Activated T-helper 17 cell treated with anti-CD3 and anti-CD28 coated beads, Interleukin-2, amount 50 U/mL, for 72 hours (primary cell): ENCODE results near the gene GRID1. TPM values are rescaled to one million over a fixed set of nuclear protein-coding genes. Genes with fewer than 3 reads are reported as not detected.
"Not testable (repeated sequence)": the region's sequence is repeated elsewhere in the genome, so short reads cannot be mapped to it uniquely, and the experiment has no call there.

Source experiments
- ATAC-seq: fragments of 150-1000 bp; cut with Tn5 transposase; replicated peaks from 2 replicates; pipeline ENCODE4 v1.10.0; 2021; ENCODE audit warnings: mild to moderate bottlenecking, moderate library complexity
- H3K27ac Mint-ChIP-seq: one replicate; pipeline ENCODE4 v1.8.0; 2022; ENCODE audit warnings: mixed read lengths
- H3K27me3 Mint-ChIP-seq: one replicate; pipeline ENCODE4 v1.8.0; 2022; ENCODE audit warnings: mixed read lengths
- H3K36me3 Mint-ChIP-seq: one replicate; pipeline ENCODE4 v1.8.0; 2022; ENCODE audit warnings: low read depth, mild to moderate bottlenecking, mixed read lengths
- H3K4me1 Mint-ChIP-seq: one replicate; pipeline ENCODE4 v1.8.0; 2022; ENCODE audit warnings: mixed read lengths
- H3K4me3 Mint-ChIP-seq: one replicate; pipeline ENCODE4 v1.8.0; 2022; ENCODE audit warnings: mild to moderate bottlenecking, mixed read lengths
- H3K9me3 Mint-ChIP-seq: one replicate; pipeline ENCODE4 v1.8.0; 2022; ENCODE audit warnings: mixed read lengths
- total RNA-seq, 2 donors: library from RNA; stranded (reverse); gene quantifications; one replicate each; pipeline ENCODE4 v1.2.3, GENCODE V29; 2022

Gene GRID1
- total RNA-seq, 2 donors from 2014 or later, result not detected

- Mint-ChIP-seq H3K36me3 (no peaks in the 10 kb centered on the region), H3K27ac (no peak overlapping the region), H3K4me3 (no peak overlapping the region), H3K27me3 (peaks cover 14% of the 10 kb centered on the region), H3K4me1 (no peaks in the 10 kb centered on the region), H3K9me3 (no peaks in the 10 kb centered on the region)
- ATAC-seq, result no peak
These were observed 333.0 kb downstream of the GRID1 start for GRCh38 chr10:86033581-86033980.

- H3K9me3 Mint-ChIP-seq, H3K27ac Mint-ChIP-seq, ATAC-seq, H3K36me3 Mint-ChIP-seq, H3K4me3 Mint-ChIP-seq, H3K4me1 Mint-ChIP-seq: not testable (repeated sequence)
- peaks cover 23% of the 10 kb centered on the region for H3K27me3 Mint-ChIP-seq
These were observed 334.5 kb downstream of the GRID1 start for GRCh38 chr10:86032087-86032486.

DNA sequence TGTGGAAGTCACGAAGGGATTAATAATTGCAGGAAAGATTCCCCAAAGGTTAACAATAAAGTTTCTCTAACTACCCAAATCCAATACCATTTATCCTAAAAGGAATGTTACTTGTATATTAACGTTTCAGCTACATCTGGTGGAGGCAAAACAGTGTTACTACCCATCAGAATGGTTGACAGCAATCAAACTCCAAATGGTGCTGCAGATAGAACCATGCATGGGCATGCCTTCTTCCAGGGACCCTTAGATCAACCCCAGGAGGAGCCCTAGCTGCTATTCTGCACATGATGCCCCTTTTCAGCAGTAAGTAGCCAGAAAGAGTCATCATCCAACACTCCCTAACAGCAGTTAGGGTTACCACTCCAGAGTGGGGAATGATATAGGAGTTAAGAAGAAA, 336.3 kb downstream of the GRID1 start:
- no peak overlapping the region for H3K27ac Mint-ChIP-seq
- H3K27me3 Mint-ChIP-seq, result peaks cover 23% of the 10 kb centered on the region
- H3K4me1 Mint-ChIP-seq, result no peaks in the 10 kb centered on the region
- H3K36me3 Mint-ChIP-seq, result no peaks in the 10 kb centered on the region
- H3K9me3 Mint-ChIP-seq, result no peaks in the 10 kb centered on the region
- ATAC-seq, result no peak
- H3K4me3 Mint-ChIP-seq, result no peak overlapping the region

DNA sequence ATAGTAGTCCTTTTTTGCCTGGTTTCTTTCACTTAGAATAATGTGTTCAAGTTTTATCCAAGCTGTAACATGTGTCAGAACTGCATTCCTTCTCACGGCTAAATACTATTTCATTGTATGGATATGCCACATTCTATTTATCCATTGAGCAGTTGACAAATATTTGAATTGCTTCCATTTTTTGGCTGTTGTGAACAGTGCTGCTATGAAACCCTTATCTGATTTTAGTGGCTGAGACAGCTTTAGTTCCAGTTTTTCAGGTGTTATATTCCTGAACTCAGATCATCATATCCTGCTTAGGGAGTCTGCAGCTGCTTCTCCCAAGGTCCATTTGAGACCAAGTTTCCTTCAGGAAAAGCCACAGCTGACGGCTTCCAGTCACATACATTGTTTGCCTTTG, 339.2 kb downstream of the GRID1 start:
- Mint-ChIP-seq H3K27ac (no peak overlapping the region), H3K27me3 (peaks cover 23% of the 10 kb centered on the region), H3K36me3 (no peaks in the 10 kb centered on the region), H3K4me1 (no peaks in the 10 kb centered on the region), H3K9me3 (no peaks in the 10 kb centered on the region), H3K4me3 (no peak overlapping the region)
- no peak for ATAC-seq

DNA sequence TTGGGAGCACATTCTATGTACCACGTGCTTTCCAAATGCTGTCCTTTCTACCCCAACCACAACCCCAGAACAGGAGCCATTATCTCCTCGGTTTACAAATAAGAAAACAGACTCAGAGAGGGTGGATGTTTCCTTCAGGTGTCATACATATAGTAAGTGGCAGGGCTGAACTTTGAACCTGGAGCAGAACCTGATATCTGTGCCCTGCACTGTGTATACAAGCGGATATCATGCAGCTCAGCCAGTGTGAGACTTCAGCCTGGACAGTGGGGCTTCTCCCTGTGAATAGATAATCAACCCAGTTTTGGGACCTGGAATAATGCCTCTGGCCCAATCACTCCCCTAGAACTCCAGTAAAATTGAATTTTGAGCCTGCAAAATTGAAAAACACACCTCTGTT, 341.1 kb downstream of the GRID1 start:
- Mint-ChIP-seq H3K4me3 (no peak overlapping the region), H3K9me3 (no peaks in the 10 kb centered on the region), H3K4me1 (no peaks in the 10 kb centered on the region), H3K27me3 (peaks cover 18% of the 10 kb centered on the region), H3K36me3 (no peaks in the 10 kb centered on the region), H3K27ac (no peak overlapping the region)
- ATAC-seq, result no peak

DNA sequence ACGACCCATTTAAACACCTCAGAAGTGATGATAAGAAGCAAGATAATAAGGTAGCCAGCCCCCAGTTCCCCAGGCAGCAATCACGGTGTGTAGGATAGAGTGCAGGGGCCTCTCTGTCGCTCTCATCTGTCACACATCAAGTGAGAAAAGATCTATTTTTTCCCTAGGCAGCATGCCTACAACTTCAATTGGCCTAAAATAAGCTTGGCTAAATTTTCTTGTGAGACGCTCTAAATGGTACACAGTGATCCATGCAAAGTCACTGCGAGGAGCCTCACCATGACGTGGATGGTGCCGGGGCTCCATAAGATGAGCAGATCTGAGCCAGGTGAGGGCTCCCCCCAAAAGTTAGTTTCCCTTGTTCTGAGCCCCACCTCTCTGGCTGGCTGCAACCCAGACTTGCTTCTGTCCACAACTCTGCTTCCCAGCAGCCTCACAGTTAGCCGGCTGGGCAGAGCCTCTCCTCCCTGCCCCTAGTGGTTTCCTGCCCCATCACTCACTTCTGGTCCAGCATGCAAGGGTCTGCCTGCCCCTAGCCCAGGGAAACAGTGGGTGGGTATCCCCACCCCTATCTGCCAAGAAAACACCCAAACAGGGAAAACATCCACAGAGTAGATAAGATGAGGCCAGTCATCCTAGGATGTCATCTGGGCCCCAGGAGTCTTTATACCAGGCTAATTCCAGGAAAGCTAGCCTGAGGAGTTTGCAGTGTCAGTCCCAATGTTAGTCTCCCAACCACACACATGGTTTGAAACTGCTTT, 342.1 kb downstream of the GRID1 start:
- Mint-ChIP-seq H3K4me3 (no peak overlapping the region), H3K4me1 (no peaks in the 10 kb centered on the region), H3K9me3 (no peaks in the 10 kb centered on the region), H3K27ac (no peak overlapping the region), H3K36me3 (no peaks in the 10 kb centered on the region), H3K27me3 (peaks cover 13% of the 10 kb centered on the region)
- no peak for ATAC-seq

GRCh38 chr10:86023931-86024280, 342.7 kb downstream of the GRID1 start:
- H3K4me3 Mint-ChIP-seq, result no peak overlapping the region
- H3K9me3 Mint-ChIP-seq, result no peaks in the 10 kb centered on the region
- no peak for ATAC-seq
- H3K36me3 Mint-ChIP-seq, result no peaks in the 10 kb centered on the region
- no peak overlapping the region for H3K27ac Mint-ChIP-seq
- peaks cover 10% of the 10 kb centered on the region for H3K27me3 Mint-ChIP-seq
- no peaks in the 10 kb centered on the region for H3K4me1 Mint-ChIP-seq

GRCh38 chr10:86023336-86023735, 343.3 kb downstream of the GRID1 start:
- no peaks in the 10 kb centered on the region for H3K9me3 Mint-ChIP-seq
- no peak overlapping the region for H3K4me3 Mint-ChIP-seq
- H3K27me3 Mint-ChIP-seq, result peaks cover 8% of the 10 kb centered on the region
- H3K27ac Mint-ChIP-seq, result no peak overlapping the region
- H3K36me3 Mint-ChIP-seq, result no peaks in the 10 kb centered on the region
- no peak for ATAC-seq
- no peaks in the 10 kb centered on the region for H3K4me1 Mint-ChIP-seq

DNA sequence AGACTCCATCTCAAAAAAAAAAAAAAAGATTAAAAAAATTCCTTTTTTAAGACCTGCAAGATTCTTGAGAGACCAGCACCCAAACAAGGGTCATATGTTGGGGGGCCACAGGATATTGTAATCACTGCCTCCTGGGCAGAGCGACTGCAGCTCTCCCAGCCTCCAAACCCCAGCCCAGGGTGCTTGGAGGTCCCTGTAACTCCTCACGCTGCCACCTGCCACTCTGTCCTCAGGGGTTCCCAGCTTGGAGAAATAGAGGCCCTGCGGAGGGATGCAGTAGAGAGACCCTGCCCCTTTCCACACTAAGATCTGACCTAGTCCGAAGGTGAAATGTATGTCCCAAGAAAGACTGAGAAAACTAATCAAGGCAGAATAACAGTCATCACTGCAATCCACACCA, 343.7 kb downstream of the GRID1 start:
- H3K27ac Mint-ChIP-seq, result no peak overlapping the region
- no peak for ATAC-seq
- H3K4me3 Mint-ChIP-seq, result no peak overlapping the region
- H3K27me3 Mint-ChIP-seq, result peaks cover 4% of the 10 kb centered on the region
- H3K9me3 Mint-ChIP-seq, result no peaks in the 10 kb centered on the region
- H3K36me3 Mint-ChIP-seq, result no peaks in the 10 kb centered on the region
- H3K4me1 Mint-ChIP-seq, result no peaks in the 10 kb centered on the region

DNA sequence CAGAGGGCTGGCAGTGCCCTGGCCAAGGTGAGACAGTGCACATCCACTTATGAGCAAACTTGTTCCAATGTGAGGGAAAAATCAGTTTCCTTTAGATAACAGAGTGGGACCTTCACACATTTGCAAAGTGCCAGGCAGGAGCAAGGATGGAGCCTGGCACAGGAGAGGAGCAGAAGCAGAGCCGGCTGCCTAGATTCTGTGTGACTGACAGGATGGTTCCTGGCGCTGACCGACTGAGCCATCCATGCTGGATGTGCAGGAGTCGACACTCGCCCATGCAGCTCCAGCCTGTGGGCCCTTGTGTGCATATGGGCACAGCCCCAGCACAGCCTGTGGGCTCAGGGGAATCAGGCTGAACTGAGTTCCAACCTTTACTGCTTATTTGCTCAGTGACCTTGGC, 346.5 kb downstream of the GRID1 start:
- H3K4me1 Mint-ChIP-seq, result no peaks in the 10 kb centered on the region
- no peak overlapping the region for H3K27ac Mint-ChIP-seq
- no peaks in the 10 kb centered on the region for H3K9me3 Mint-ChIP-seq
- no peaks in the 10 kb centered on the region for H3K36me3 Mint-ChIP-seq
- ATAC-seq, result no peak
- H3K4me3 Mint-ChIP-seq, result no peak overlapping the region
- no peaks in the 10 kb centered on the region for H3K27me3 Mint-ChIP-seq

DNA sequence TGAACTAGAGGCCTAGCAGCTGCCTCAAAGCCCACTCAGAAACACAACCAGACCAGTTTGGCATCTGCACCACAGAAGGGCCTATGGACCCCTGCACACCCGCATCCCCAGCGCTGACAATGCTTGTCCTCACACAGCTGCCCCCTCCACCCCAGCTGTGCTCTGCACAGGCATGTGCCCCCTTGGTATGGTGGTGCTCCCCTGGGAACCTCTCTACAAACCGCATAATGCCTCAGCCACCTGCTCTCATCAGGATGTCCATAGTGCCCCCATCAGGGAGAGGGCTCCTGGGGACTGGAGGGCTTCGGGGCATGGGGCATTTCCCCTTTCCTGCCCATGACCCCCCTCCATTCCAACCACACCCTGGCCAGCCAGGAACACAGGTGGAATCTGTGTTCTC, 347.5 kb downstream of the GRID1 start:
- Mint-ChIP-seq H3K4me1 (no peaks in the 10 kb centered on the region), H3K9me3 (no peaks in the 10 kb centered on the region), H3K36me3 (no peaks in the 10 kb centered on the region), H3K27ac (no peak overlapping the region), H3K27me3 (no peaks in the 10 kb centered on the region), H3K4me3 (no peak overlapping the region)
- ATAC-seq, result no peak

DNA sequence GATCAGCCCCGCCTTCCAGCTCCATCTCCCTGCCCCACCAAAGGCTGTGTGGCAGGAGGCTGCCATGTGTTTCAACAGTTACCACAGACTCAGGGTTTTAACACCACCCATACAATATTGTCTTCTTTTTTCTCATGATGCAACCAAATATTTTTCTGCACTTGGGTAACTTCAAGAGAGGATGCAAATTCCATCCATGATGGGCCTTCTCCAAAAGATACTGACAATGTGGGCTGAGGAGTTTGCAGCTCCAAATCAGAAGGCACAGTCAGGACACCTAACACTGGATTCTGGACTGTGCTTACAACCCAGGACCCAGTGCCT, 347.9 kb downstream of the GRID1 start:
- no peaks in the 10 kb centered on the region for H3K4me1 Mint-ChIP-seq
- H3K27me3 Mint-ChIP-seq, result no peaks in the 10 kb centered on the region
- H3K36me3 Mint-ChIP-seq, result no peaks in the 10 kb centered on the region
- no peak overlapping the region for H3K27ac Mint-ChIP-seq
- no peak for ATAC-seq
- no peaks in the 10 kb centered on the region for H3K9me3 Mint-ChIP-seq
- H3K4me3 Mint-ChIP-seq, result no peak overlapping the region

GRCh38 chr10:86017841-86018734, 348.5 kb downstream of the GRID1 start:
- H3K36me3 Mint-ChIP-seq, result no peaks in the 10 kb centered on the region
- H3K4me1 Mint-ChIP-seq, result no peaks in the 10 kb centered on the region
- H3K4me3 Mint-ChIP-seq, result no peak overlapping the region
- no peak overlapping the region for H3K27ac Mint-ChIP-seq
- no peak for ATAC-seq
- no peaks in the 10 kb centered on the region for H3K27me3 Mint-ChIP-seq
- no peaks in the 10 kb centered on the region for H3K9me3 Mint-ChIP-seq

- no peak for ATAC-seq
- Mint-ChIP-seq H3K9me3 (no peaks in the 10 kb centered on the region), H3K27me3 (no peaks in the 10 kb centered on the region), H3K36me3 (no peaks in the 10 kb centered on the region), H3K4me3 (no peak overlapping the region), H3K4me1 (no peaks in the 10 kb centered on the region), H3K27ac (no peak overlapping the region)
These were observed 353.0 kb downstream of the GRID1 start for GRCh38 chr10:86013568-86013967.

GRCh38 chr10:86007171-86007570, 359.4 kb downstream of the GRID1 start:
- Mint-ChIP-seq H3K4me1 (no peaks in the 10 kb centered on the region), H3K4me3 (no peak overlapping the region), H3K9me3 (no peaks in the 10 kb centered on the region), H3K27me3 (peaks cover 4% of the 10 kb centered on the region), H3K27ac (no peak overlapping the region), H3K36me3 (no peaks in the 10 kb centered on the region)
- no peak for ATAC-seq
